ENCODE data around the gene FBN1.

Gene FBN1

DNA sequence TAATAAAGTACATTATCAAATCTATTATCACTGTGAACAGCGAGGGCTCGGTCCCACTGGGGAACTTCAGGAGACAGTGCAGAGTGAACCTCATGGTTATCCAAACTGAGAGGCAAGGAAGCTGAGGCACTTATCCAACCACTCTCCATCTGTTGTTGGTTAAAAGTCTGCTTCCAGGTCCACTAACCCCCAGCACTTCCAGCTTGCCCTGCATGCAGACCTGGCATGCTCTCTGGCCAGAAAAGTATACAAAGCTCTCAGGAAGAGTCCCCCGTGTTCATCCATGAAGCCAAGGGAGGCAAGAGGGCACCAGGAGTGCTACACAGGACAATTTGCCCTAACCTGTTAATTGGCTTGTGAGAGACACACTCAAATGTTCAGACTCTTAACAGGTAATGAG, 36.0 kb downstream of the FBN1 start:
- TF ChIP-seq TCF12 (IDR thresholded peaks at IDR 0.05; ENCODE audit: low read depth) (no peak), EP300 (IDR thresholded peaks at IDR 0.05; ENCODE audit: borderline replicate concordance) (no peak), TEAD4 (IDR thresholded peaks at IDR 0.05) (no peak), CREB1 (IDR thresholded peaks at IDR 0.05; ENCODE audit: low read depth) (no peak), NFIC (IDR thresholded peaks at IDR 0.05) (no peak), EGR1 (IDR thresholded peaks at IDR 0.05) (no peak), ZBTB7A (IDR thresholded peaks at IDR 0.05; ENCODE audit: low read depth) (no peak), YY1 (IDR thresholded peaks at IDR 0.05; ENCODE audit: low read depth) (no peak), FOXM1 (IDR thresholded peaks at IDR 0.05; ENCODE audit: borderline replicate concordance, low read depth) (no peak), RAD21 (IDR thresholded peaks at IDR 0.05; ENCODE audit: low read depth) (no peak), TAF1 (IDR thresholded peaks at IDR 0.05; ENCODE audit: low read depth) (no peak), CEBPB (IDR thresholded peaks at IDR 0.05) (no peak)
- TF ChIP-seq, protein P1, sequence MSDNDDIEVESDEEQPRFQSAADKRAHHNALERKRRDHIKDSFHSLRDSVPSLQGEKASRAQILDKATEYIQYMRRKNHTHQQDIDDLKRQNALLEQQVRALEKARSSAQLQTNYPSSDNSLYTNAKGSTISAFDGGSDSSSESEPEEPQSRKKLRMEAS (IDR thresholded peaks at IDR 0.05), result no peak
- TF ChIP-seq, protein P2, sequence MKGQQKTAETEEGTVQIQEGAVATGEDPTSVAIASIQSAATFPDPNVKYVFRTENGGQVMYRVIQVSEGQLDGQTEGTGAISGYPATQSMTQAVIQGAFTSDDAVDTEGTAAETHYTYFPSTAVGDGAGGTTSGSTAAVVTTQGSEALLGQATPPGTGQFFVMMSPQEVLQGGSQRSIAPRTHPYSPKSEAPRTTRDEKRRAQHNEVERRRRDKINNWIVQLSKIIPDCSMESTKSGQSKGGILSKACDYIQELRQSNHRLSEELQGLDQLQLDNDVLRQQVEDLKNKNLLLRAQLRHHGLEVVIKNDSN (IDR thresholded peaks at IDR 0.05), result no peak
- TF ChIP-seq, protein P3, sequence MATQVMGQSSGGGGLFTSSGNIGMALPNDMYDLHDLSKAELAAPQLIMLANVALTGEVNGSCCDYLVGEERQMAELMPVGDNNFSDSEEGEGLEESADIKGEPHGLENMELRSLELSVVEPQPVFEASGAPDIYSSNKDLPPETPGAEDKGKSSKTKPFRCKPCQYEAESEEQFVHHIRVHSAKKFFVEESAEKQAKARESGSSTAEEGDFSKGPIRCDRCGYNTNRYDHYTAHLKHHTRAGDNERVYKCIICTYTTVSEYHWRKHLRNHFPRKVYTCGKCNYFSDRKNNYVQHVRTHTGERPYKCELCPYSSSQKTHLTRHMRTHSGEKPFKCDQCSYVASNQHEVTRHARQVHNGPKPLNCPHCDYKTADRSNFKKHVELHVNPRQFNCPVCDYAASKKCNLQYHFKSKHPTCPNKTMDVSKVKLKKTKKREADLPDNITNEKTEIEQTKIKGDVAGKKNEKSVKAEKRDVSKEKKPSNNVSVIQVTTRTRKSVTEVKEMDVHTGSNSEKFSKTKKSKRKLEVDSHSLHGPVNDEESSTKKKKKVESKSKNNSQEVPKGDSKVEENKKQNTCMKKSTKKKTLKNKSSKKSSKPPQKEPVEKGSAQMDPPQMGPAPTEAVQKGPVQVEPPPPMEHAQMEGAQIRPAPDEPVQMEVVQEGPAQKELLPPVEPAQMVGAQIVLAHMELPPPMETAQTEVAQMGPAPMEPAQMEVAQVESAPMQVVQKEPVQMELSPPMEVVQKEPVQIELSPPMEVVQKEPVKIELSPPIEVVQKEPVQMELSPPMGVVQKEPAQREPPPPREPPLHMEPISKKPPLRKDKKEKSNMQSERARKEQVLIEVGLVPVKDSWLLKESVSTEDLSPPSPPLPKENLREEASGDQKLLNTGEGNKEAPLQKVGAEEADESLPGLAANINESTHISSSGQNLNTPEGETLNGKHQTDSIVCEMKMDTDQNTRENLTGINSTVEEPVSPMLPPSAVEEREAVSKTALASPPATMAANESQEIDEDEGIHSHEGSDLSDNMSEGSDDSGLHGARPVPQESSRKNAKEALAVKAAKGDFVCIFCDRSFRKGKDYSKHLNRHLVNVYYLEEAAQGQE (IDR thresholded peaks at IDR 0.05; ENCODE audit: low read depth), result no peak

DNA sequence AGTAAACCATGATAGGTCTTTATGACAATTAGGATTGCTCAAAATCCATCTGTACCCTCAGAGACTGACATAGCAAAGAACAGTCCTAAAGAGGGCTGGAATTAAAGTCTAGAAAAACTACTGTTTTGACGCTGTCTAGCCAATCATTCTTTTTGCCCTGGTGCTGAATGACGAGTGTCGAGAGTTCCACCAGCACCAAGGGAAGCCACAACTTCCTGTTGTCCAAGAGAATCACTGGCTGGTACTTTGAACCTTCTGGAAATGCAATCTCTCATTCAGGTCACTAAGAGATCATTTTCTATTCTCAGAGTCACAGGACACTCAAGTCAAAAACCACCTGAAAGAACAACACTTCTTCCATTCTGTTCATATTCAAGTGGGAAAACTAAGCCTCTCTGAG, 37.7 kb downstream of the FBN1 start:
- TF ChIP-seq RAD21 (IDR thresholded peaks at IDR 0.05; ENCODE audit: low read depth), result no peak
- TF ChIP-seq, protein P3 (IDR thresholded peaks at IDR 0.05; ENCODE audit: low read depth), result no peak
- TF ChIP-seq EGR1 (IDR thresholded peaks at IDR 0.05), result no peak

DNA sequence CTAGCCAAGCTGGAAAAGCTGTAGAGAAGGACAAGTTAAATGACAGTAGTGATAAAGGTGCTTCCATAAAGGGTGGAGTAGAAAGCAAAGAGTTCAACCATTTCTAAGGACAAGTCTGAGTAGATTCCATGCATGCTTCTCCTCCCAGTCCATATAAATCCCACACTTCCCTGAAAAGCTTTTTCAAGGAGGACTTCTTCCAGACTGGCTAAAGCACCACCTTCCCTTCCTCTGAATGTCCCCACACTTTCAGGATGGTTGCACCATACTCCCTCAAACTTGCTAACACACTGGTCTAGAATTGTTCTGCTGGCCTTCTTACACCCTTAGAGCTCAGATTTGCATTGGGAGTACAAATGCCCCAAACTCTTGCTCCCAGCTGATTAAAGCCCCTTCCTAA, 40.9 kb downstream of the FBN1 start:
- no peak for TF ChIP-seq RAD21 (IDR thresholded peaks at IDR 0.05; ENCODE audit: low read depth)
- no peak for TF ChIP-seq TEAD4 (IDR thresholded peaks at IDR 0.05)
- no peak for TF ChIP-seq CEBPB (IDR thresholded peaks at IDR 0.05)
- no peak for TF ChIP-seq NFIC (IDR thresholded peaks at IDR 0.05)

DNA sequence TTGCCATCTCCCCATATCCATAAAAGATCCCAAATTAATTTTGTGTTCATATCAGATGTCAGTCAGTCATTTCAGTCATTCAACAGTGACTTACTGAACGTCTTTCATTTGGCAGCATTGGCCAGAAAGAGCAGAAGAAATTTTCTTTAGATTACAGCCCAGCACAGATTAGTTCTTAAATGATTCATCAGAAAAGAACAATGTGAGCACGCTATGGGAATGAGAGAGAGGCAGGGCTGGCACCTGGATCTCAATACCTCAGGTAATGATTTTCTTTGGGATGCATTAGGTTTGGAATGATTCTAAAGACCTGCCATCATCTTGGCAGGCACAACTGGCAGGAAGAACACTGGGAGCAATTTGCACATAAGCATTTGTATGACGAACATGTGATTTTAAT, 41.6 kb downstream of the FBN1 start:
- TF ChIP-seq TAF1 (IDR thresholded peaks at IDR 0.05; ENCODE audit: low read depth), result no peak
- no peak for TF ChIP-seq ZBTB7A (IDR thresholded peaks at IDR 0.05; ENCODE audit: low read depth)
- TF ChIP-seq EGR1 (IDR thresholded peaks at IDR 0.05), result no peak
- TF ChIP-seq CEBPB (IDR thresholded peaks at IDR 0.05), result no peak
- no peak for TF ChIP-seq YY1 (IDR thresholded peaks at IDR 0.05; ENCODE audit: low read depth)

DNA sequence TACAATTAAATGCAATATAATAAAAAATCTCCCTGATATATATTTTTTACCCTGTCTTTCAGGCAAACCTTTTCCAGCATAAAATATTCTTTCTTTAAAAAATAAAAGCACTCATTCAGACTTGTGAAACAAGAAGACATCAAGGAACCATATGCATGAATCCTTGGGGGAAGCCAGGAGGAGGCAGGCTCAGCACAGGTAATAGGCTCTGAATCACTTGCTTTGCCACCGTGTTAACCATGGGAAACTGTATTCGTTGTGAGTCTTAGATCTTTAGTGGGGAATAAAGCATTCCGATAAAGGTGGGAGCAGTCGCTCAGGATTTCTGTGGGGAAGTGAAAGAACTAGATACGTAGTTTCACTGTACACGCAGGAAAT, 42.4 kb downstream of the FBN1 start:
- no peak for TF ChIP-seq TEAD4 (IDR thresholded peaks at IDR 0.05)
- TF ChIP-seq RAD21 (IDR thresholded peaks at IDR 0.05; ENCODE audit: low read depth), result no peak
- TF ChIP-seq EP300 (IDR thresholded peaks at IDR 0.05; ENCODE audit: borderline replicate concordance), result no peak
- no peak for TF ChIP-seq CEBPB (IDR thresholded peaks at IDR 0.05)
- TF ChIP-seq, protein P3 (IDR thresholded peaks at IDR 0.05; ENCODE audit: low read depth), result no peak
- TF ChIP-seq ZBTB7A (IDR thresholded peaks at IDR 0.05; ENCODE audit: low read depth), result no peak
- TF ChIP-seq, protein P1 (IDR thresholded peaks at IDR 0.05), result no peak
- no peak for TF ChIP-seq TCF12 (IDR thresholded peaks at IDR 0.05; ENCODE audit: low read depth)
- TF ChIP-seq FOXM1 (IDR thresholded peaks at IDR 0.05; ENCODE audit: borderline replicate concordance, low read depth), result no peak
- TF ChIP-seq YY1 (IDR thresholded peaks at IDR 0.05; ENCODE audit: low read depth), result no peak
